Smooth muscle cell (in vitro differentiated cells): ENCODE results near the gene MRS2. TPM values are rescaled to one million over a fixed set of nuclear protein-coding genes. Genes with fewer than 3 reads are reported as not detected.
A peak's percentile ranks its signal among the peaks of the same experiment; 100 is the strongest.
"Not testable (repeated sequence)": the region's sequence is repeated elsewhere in the genome, so short reads cannot be mapped to it uniquely, and the experiment has no call there.

Experiments used
- DNase-seq: peaks from one replicate; lab custom pipeline; 2025; ENCODE audit not compliant: unreplicated experiment; lab: John Stamatoyannopoulos, UW
- H2AFZ ChIP-seq: fragments of 200-600 bp; sonication (generic); 2 replicates; pipeline ENCODE4 v1.6.0; 2016; ENCODE audit warnings: antibody characterized with exemption, low read depth, mild to moderate bottlenecking
- H3F3A ChIP-seq: fragments of 200-600 bp; sonication (generic); 2 replicates; pipeline ENCODE4 v1.6.0; 2017; ENCODE audit warnings: antibody characterized with exemption, low read depth
- H3K27ac ChIP-seq: fragments of 200-600 bp; sonication (generic); 2 replicates; pipeline ENCODE4 v1.5.1; 2016; ENCODE audit warnings: low read depth, mild to moderate bottlenecking
- H3K27me3 ChIP-seq: fragments of 200-600 bp; sonication (generic); 2 replicates; pipeline ENCODE4 v1.6.1; 2016; ENCODE audit warnings: low read depth, mild to moderate bottlenecking
- H3K36me3 ChIP-seq: fragments of 200-600 bp; sonication (generic); 2 replicates; pipeline ENCODE4 v1.5.1; 2016; ENCODE audit warnings: low read depth
- H3K4me1 ChIP-seq: fragments of 200-600 bp; sonication (generic); 2 replicates; pipeline ENCODE4 v1.5.1; 2016; ENCODE audit warnings: low read depth
- H3K4me2 ChIP-seq: fragments of 200-600 bp; sonication (generic); 2 replicates; pipeline ENCODE4 v1.6.0; 2016; ENCODE audit warnings: mild to moderate bottlenecking
- H3K4me3 ChIP-seq: fragments of 200-600 bp; sonication (generic); 2 replicates; pipeline ENCODE4 v1.5.1; 2016; ENCODE audit warnings: mild to moderate bottlenecking
- H3K79me2 ChIP-seq: fragments of 200-600 bp; sonication (generic); 2 replicates; pipeline ENCODE4 v1.6.0; 2016; ENCODE audit warnings: low read depth, mild to moderate bottlenecking
- H3K9ac ChIP-seq: fragments of 200-600 bp; sonication (generic); 2 replicates; pipeline ENCODE4 v1.6.0; 2016; ENCODE audit warnings: low read depth
- H3K9me3 ChIP-seq: fragments of 200-600 bp; sonication (generic); replicated peaks from 2 replicates; pipeline ENCODE4 v1.5.1; 2016; ENCODE audit warnings: low read depth
- H4K20me1 ChIP-seq: fragments of 200-600 bp; sonication (generic); 2 replicates; pipeline ENCODE4 v1.6.0; 2016; ENCODE audit warnings: low read depth
- CTCF ChIP-seq: fragments of 200-600 bp; sonication (generic); IDR thresholded peaks from 2 replicates; pipeline ENCODE4 v1.5.1; 2017; ENCODE audit warnings: borderline replicate concordance, mild to moderate bottlenecking, antibody characterized with exemption; ENCODE audit not compliant: insufficient read depth, poor library complexity, severe bottlenecking
- WGBS: methylation state at CpG from one replicate; pipeline ENCODE4 v1.1.7; 2016; ENCODE audit warnings: low lambda C conversion rate; 5-methylcytosine and 5-hydroxymethylcytosine counted together
- polyA plus RNA-seq: library from polyadenylated mRNA; unstranded; fragments of >200 nt; fragmentation: Nextera tagmentation; extraction: Ambion mirVana; gene quantifications from 2 replicates; pipeline ENCODE4 v1.2.1, GENCODE V29; 2016
- total RNA-seq: library from RNA; depleted of rRNA; stranded (reverse); fragments of >200 nt; gene quantifications from 2 replicates; pipeline ENCODE4 v1.2.3, GENCODE V29; 2014

MRS2 gene
- total and polyA plus RNA-seq, 2 experiments from 2014 or later: 19.7 to 38.6 TPM

DNA sequence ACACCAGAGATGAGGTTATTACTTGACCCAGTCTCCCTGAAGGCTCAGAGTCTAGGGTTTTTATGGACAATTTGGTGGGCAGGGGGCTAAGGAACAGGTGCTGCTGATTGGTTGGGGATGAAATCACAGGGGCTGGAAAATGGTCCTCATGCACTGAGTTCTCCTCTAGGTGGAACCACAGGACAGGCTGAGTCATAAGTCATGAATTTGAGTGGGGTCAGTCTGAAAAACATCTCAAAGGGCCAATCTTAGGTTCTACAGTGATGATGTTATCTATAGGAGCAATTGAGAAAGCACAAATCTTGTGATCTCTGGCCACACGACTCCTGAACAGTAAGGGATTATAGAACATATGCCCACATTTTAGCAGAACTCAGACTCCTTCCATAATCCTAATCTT is 5.9 kb upstream of the MRS2 start:
- no peak for DNase-seq
- H3K4me2 ChIP-seq: no peak overlapping the region
- TF ChIP-seq CTCF: no peak
- no peak overlapping the region for H3K27ac ChIP-seq
- H3K36me3 ChIP-seq: no peaks in the 10 kb centered on the region
- H4K20me1 ChIP-seq: no peaks in the 10 kb centered on the region
- peaks cover 4% of the 10 kb centered on the region for H3K4me1 ChIP-seq
- peaks cover under 1% of the 10 kb centered on the region for H3K79me2 ChIP-seq
- H3K9me3 ChIP-seq: no peaks in the 10 kb centered on the region
- H3K27me3 ChIP-seq: peaks cover 5% of the 10 kb centered on the region
- H2AFZ ChIP-seq: no peak overlapping the region
- H3K9ac ChIP-seq: no peak overlapping the region
- no peak overlapping the region for H3K4me3 ChIP-seq
- no peaks in the 10 kb centered on the region for H3F3A ChIP-seq
- WGBS: 80% methylated on average over 1 of the region's 1 CpG

DNA sequence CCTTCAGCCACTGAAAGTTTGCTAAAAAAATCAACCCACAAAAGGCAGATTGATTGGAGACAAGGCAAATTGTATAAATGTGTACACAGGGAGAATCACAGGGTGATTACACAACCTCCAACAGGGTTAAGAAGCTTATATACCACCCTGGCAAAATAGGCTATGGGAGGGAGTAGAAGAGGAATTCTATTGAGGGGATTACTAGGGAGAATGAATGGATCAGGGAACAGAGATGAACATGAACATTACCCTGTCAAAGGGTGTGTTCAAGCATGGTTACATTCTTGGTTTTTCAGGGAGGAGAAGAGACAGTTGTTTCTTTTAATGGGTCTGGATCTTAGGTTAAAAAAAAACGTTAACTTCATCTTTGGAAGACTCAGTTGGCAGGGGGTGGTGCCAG is 5.1 kb upstream of the MRS2 start:
- no peak for TF ChIP-seq CTCF
- H3K4me2 ChIP-seq: no peak overlapping the region
- H3F3A ChIP-seq: no peaks in the 10 kb centered on the region
- H3K79me2 ChIP-seq: peaks cover 9% of the 10 kb centered on the region
- no peaks in the 10 kb centered on the region for H3K9me3 ChIP-seq
- no peak overlapping the region for H3K4me3 ChIP-seq
- H2AFZ ChIP-seq: no peak overlapping the region
- H3K27me3 ChIP-seq: peaks cover 5% of the 10 kb centered on the region
- no peak overlapping the region for H3K9ac ChIP-seq
- H3K4me1 ChIP-seq: peaks cover 8% of the 10 kb centered on the region
- no peak overlapping the region for H3K27ac ChIP-seq
- no peaks in the 10 kb centered on the region for H4K20me1 ChIP-seq
- 84% methylated on average over 1 of the region's 1 CpG for WGBS
- DNase-seq: no peak
- H3K36me3 ChIP-seq: no peaks in the 10 kb centered on the region

DNA sequence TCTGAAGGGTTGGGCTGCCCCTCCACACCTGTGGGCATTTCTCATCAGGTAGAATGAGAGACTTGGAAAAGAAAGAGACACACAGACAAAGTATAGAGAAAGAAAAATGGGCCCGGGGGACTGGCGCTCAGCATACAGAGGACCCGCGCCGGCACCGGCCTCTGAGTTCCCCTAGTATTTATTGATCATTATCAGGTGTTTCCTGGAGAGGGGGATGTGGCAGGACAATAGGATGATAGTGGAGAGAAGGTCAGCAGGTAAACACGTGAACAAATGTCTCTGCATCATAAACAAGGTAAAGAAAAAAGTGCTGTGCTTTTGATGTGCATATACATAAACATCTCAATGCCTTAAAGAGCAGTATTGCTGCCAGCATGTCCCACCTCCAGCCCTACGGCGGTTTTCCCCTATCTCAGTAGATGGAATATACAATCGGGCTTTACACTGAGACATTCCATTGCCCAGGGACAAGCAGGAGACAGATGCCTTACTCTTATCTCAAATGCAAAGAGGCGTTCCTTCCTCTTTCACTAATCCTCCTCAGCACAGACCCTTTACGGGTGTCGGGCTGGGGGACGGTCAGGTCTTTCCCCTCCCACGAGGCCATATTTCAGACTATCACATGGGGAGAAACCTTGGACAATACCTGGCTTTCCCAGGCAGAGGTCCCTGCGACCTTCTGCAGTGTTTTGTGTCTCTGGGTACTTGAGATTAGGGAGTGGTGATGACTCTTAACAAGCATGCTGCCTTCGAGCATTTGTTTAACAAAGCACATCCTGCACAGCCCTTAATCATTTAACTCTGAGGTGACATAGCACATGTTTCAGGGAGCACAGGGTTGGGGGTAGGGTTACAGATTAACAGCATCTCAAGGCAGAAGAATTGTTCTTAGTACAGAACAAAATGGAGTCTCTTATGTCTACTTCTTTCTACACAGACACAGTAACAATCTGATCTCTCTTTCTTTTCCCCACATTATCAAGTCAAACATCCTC is 2.4 kb upstream of the MRS2 start:
- not testable (repeated sequence) for H3K4me3 ChIP-seq, H3K27ac ChIP-seq, H3K9ac ChIP-seq, DNase-seq, H3F3A ChIP-seq, H3K27me3 ChIP-seq, H3K9me3 ChIP-seq, H3K36me3 ChIP-seq
- 6% methylated on average over 17 of the region's 17 CpGs for WGBS
- Histone ChIP-seq H2AFZ (peak overlapping the region; percentile 23), H3K79me2 (peaks cover 36% of the 10 kb centered on the region), H3K4me2 (peak overlapping the region; percentile 50), H3K4me1 (peaks cover 16% of the 10 kb centered on the region), H4K20me1 (peaks cover 17% of the 10 kb centered on the region)

GRCh38 chr6:24401458-24401857 is 1.3 kb upstream of the MRS2 start:
- no peak overlapping the region for H3K4me2 ChIP-seq
- 18% methylated on average over 4 of the region's 4 CpGs for WGBS
- no peak for TF ChIP-seq CTCF
- H3K36me3 ChIP-seq: peaks cover 7% of the 10 kb centered on the region
- peaks cover 39% of the 10 kb centered on the region for H3K79me2 ChIP-seq
- H3K9me3 ChIP-seq: no peaks in the 10 kb centered on the region
- no peak overlapping the region for H3K4me3 ChIP-seq
- peaks cover 20% of the 10 kb centered on the region for H4K20me1 ChIP-seq
- H3K4me1 ChIP-seq: peaks cover 16% of the 10 kb centered on the region
- no peaks in the 10 kb centered on the region for H3F3A ChIP-seq
- no peak overlapping the region for H3K9ac ChIP-seq
- H3K27ac ChIP-seq: no peak overlapping the region
- no peak for DNase-seq
- H3K27me3 ChIP-seq: peaks cover 5% of the 10 kb centered on the region
- H2AFZ ChIP-seq: no peak overlapping the region
